Stimulated activated CD4-positive, alpha-beta T cell treated with anti-CD3 and anti-CD28 coated beads, Interleukin-2, amount 100 ng/mL, for 48 hours (primary cell): ENCODE data around the gene SUOX.
"Not testable (repeated sequence)": the region's sequence is repeated elsewhere in the genome, so short reads cannot be mapped to it uniquely, and the experiment has no call there.

Experiments used
- DNase-seq, 2 donors: peaks; one replicate each; pipeline ENCODE4 v3.0.0-alpha.2; 2020

The SUOX gene

GRCh38 chr12:55996715-55997534, at the start of gene SUOX:
SUOX (plus strand) TSS chr12:55997276; CDS start chr12:56002222, 4,946 bp downstream.
- peak in 1 of 2 donors; percentile 26 for DNase-seq

GRCh38 chr12:55955344-55955743, 41.7 kb upstream of the SUOX start:
- DNase-seq: no peak

GRCh38 chr12:55955800-55956508, 41.1 kb upstream of the SUOX start:
- peak in 1 of 2 donors; percentile 42 for DNase-seq

GRCh38 chr12:55957106-55957859, 39.8 kb upstream of the SUOX start:
- no peak for DNase-seq

- DNase-seq: no peak
These were observed 33.3 kb upstream of the SUOX start for GRCh38 chr12:55963760-55964159.

GRCh38 chr12:55965240-55965639, 31.8 kb upstream of the SUOX start:
- no peak for DNase-seq

GRCh38 chr12:55965941-55966407, 31.1 kb upstream of the SUOX start, which contains the start of gene PMEL:
PMEL (minus strand) TSS chr12:55966042; CDS start chr12:55966011, 31 bp downstream.
- no peak for DNase-seq

- peak; percentile 92 to 94 for DNase-seq
These were observed 30.4 kb upstream of the SUOX start, which contains the start of gene CDK2 for GRCh38 chr12:55966408-55967281. CDK2 (plus strand) TSS chr12:55966830; CDS start chr12:55967009, 179 bp downstream.

GRCh38 chr12:55969356-55969755, 27.7 kb upstream of the SUOX start:
- no peak for DNase-seq

GRCh38 chr12:55970775-55971174, 26.3 kb upstream of the SUOX start:
- no peak for DNase-seq

GRCh38 chr12:55972042-55972441, 25.0 kb upstream of the SUOX start:
- DNase-seq: no peak

- DNase-seq: no peak
These were observed 24.6 kb upstream of the SUOX start for GRCh38 chr12:55972456-55972855.

- no peak for DNase-seq
These were observed 24.0 kb upstream of the SUOX start for GRCh38 chr12:55972911-55973598.

- DNase-seq: peak; percentile 89 to 95
These were observed 23.3 kb upstream of the SUOX start, which contains the start of gene RAB5B for GRCh38 chr12:55973599-55974307. RAB5B (plus strand) TSS chr12:55974078; CDS start chr12:55986961, 12,883 bp downstream.

GRCh38 chr12:55974308-55974730, 22.8 kb upstream of the SUOX start:
- peak; percentile 20 to 23 for DNase-seq

GRCh38 chr12:55978393-55978792, 18.7 kb upstream of the SUOX start:
- no peak for DNase-seq

- no peak for DNase-seq
These were observed 18.0 kb upstream of the SUOX start for GRCh38 chr12:55979069-55979468.

GRCh38 chr12:55981882-55982281, 15.2 kb upstream of the SUOX start:
- not testable (repeated sequence) for DNase-seq

- DNase-seq: no peak
These were observed 14.6 kb upstream of the SUOX start for GRCh38 chr12:55982319-55982936.
